MG63 (cell line): ENCODE data around the gene POP4. TPM values are rescaled to one million over a fixed set of nuclear protein-coding genes. Genes with fewer than 3 reads are reported as not detected.
A peak's percentile ranks its signal among the peaks of the same experiment; 100 is the strongest.

Experiments used
- DNase-seq: peaks from one replicate; pipeline ENCODE4 v3.0.0-alpha.2; 2020
- H3K27me3 ChIP-seq: fragments of 250-450 bp; sonication (Bioruptor Pico); 2 replicates; pipeline ENCODE4 v1.5.1; 2020; ENCODE audit warnings: mild to moderate bottlenecking, moderate library complexity
- H3K36me3 ChIP-seq: fragments of 250-450 bp; sonication (Bioruptor Pico); 2 replicates; pipeline ENCODE4 v1.5.1; 2020; ENCODE audit warnings: mild to moderate bottlenecking, moderate library complexity
- H3K4me3 ChIP-seq: fragments of 250-450 bp; sonication (Bioruptor Pico); 2 replicates; pipeline ENCODE4 v1.5.1; 2020; ENCODE audit warnings: mild to moderate bottlenecking, moderate library complexity
- H3K9me3 ChIP-seq: fragments of 250-450 bp; sonication (Bioruptor Pico); 2 replicates; pipeline ENCODE4 v1.5.1; 2020; ENCODE audit warnings: mild to moderate bottlenecking, moderate library complexity
- total RNA-seq: library from RNA; depleted of rRNA; stranded (reverse); fragments of >200 nt; shearing (Covaris generic); gene quantifications from 2 replicates; pipeline ENCODE4 v1.2.3, GENCODE V29; 2014; ENCODE audit warnings: low replicate concordance

POP4 gene
- total RNA-seq, 1 experiment from 2014 or later: 150 TPM

DNA sequence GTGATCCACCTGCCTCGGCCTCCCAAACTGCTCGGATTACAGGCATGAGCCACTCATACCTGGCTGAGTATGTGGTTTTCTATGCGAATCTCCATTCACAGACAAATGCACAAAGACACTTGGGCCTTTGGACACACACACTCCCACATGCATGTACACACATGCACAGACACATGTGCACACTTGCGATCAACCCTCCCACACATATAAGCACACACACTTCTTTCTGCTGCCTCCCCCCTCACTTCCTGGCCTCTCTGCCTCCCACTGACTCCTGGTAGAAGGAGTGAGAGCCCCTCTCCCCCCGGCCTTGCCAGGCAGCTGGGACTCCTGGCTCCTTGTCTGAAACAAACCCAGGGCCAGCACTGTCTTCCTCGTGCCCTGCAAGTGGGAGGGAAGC lies 29.9 kb downstream of the POP4 start:
- Histone ChIP-seq H3K9me3 (no peaks in the 10 kb centered on the region), H3K36me3 (no peaks in the 10 kb centered on the region), H3K27me3 (no peaks in the 10 kb centered on the region), H3K4me3 (no peak overlapping the region)
- no peak for DNase-seq

- Histone ChIP-seq H3K27me3 (no peaks in the 10 kb centered on the region), H3K36me3 (no peaks in the 10 kb centered on the region), H3K9me3 (no peaks in the 10 kb centered on the region), H3K4me3 (no peak overlapping the region)
- DNase-seq: no peak
Measured at GRCh38 chr19:29636553-29637360, 30.7 kb downstream of the POP4 start.

GRCh38 chr19:29639086-29639485 lies 33.0 kb downstream of the POP4 start:
- no peaks in the 10 kb centered on the region for H3K27me3 ChIP-seq
- H3K4me3 ChIP-seq: no peak overlapping the region
- no peaks in the 10 kb centered on the region for H3K9me3 ChIP-seq
- H3K36me3 ChIP-seq: no peaks in the 10 kb centered on the region
- no peak for DNase-seq

DNA sequence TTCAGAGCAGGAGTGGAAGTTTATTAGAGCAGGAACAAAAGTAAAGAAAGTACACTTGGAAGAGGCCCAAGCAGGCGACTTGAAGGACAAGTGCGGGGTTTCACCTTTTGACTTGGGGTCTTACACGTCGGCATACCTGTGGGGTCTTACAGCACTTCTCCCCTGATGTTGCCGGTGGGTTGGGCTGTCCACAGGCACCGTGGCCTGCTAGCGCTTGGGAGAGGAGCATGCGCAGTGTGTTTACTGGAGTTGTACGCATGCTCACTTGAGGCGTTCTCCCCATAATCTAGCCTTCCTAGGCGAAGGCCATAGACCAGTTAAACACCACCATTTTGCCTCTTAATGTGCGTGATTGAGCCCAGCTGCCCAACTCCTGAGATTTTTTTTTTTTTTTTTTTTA lies 34.1 kb downstream of the POP4 start:
- no peaks in the 10 kb centered on the region for H3K27me3 ChIP-seq
- no peak for DNase-seq
- no peaks in the 10 kb centered on the region for H3K36me3 ChIP-seq
- H3K9me3 ChIP-seq: no peaks in the 10 kb centered on the region
- H3K4me3 ChIP-seq: no peak overlapping the region

DNA sequence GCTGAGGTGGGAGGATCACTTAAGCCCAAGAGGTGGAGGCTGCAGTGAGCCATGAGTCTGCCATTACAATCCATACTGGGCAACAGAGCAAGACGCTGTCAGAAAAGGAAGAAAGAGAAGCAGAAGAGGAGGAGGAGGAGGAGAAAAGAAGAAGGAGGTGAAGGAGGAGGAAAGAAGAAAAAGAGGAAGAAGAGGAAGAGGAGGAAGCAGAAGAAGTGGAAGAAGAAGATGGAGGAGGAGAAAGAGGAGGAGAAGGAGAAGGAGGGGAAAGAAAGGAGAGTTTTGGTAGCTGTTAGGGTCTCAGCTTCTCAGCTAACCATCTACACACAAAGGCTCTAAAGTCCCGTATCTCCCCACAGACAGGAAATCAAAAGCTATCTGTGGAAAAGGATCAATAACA lies 35.5 kb downstream of the POP4 start:
- Histone ChIP-seq H3K9me3 (no peaks in the 10 kb centered on the region), H3K4me3 (no peak overlapping the region), H3K36me3 (no peaks in the 10 kb centered on the region), H3K27me3 (no peaks in the 10 kb centered on the region)
- DNase-seq: no peak

GRCh38 chr19:29643361-29643935 lies 37.4 kb downstream of the POP4 start:
- H3K27me3 ChIP-seq: no peaks in the 10 kb centered on the region
- H3K36me3 ChIP-seq: no peaks in the 10 kb centered on the region
- no peak overlapping the region for H3K4me3 ChIP-seq
- H3K9me3 ChIP-seq: no peaks in the 10 kb centered on the region
- no peak for DNase-seq

GRCh38 chr19:29644210-29644609 lies 38.1 kb downstream of the POP4 start:
- H3K9me3 ChIP-seq: no peaks in the 10 kb centered on the region
- no peak for DNase-seq
- no peak overlapping the region for H3K4me3 ChIP-seq

DNA sequence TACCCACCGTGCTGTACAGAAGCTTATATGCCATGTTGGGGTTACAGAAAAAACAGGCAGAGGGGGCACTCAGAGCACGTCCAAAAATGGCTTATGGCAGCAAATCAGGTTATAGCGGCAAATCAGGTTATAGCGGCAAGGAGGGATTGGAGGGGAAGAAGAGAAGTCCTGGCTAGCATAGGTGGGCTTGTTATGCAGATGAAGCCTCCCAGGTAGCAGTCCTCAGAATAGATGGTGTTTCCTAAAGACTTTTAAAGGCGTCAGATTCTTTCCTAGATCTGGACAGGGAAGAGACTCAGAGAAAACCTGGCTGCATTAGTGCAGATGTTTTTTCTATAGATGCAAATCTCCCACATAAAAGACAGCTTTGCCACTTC lies 39.4 kb downstream of the POP4 start:
- Histone ChIP-seq H3K27me3 (no peaks in the 10 kb centered on the region), H3K36me3 (no peaks in the 10 kb centered on the region), H3K4me3 (no peak overlapping the region), H3K9me3 (no peaks in the 10 kb centered on the region)
- DNase-seq: no peak

More at GRCh38 chr19:29644210-29644609, 38.1 kb downstream of the POP4 start:
- H3K36me3 ChIP-seq: no peaks in the 10 kb centered on the region
- H3K27me3 ChIP-seq: no peaks in the 10 kb centered on the region

- no peaks in the 10 kb centered on the region for H3K9me3 ChIP-seq
- DNase-seq: peak; percentile 64
- no peak overlapping the region for H3K4me3 ChIP-seq
- no peaks in the 10 kb centered on the region for H3K36me3 ChIP-seq
- no peaks in the 10 kb centered on the region for H3K27me3 ChIP-seq
Measured at GRCh38 chr19:29645911-29646310, 39.8 kb downstream of the POP4 start.

DNA sequence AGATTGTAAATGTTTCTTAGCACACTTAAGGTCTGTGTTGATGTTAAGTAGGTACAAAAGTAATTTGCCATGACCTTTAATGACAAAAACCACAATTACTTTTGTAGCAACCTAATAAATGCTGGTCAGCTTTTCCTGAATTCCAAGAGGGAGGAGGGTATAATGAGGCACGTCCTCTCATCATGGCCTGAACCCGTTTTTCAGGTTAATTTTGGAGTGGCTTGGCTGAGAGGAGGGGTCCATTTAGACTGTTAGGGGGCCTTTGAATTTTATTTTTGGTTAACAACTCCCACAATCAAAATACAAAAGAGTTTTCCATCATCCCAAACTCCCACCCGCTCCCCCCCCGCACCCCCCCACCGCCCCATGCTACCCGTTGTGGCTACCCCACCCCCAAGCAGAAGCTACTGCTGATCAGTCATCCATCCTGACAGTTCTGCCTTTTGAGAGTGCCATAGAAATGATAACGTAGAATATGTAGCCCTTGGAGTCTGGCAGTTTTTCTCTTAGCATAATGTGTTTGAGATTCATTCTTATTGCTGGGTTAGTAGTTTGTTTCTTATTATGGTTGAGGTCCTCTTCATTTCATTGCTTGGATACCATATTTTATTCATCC lies 44.8 kb downstream of the POP4 start:
- Histone ChIP-seq H3K27me3 (peaks cover 4% of the 10 kb centered on the region; the same call in 1 of the 2 replicates), H3K4me3 (no peak overlapping the region), H3K36me3 (no peaks in the 10 kb centered on the region), H3K9me3 (0 out of 2 replicates have a peak, but pooled peaks cover 4% of the 10 kb centered on the region)
- no peak for DNase-seq

- DNase-seq: no peak
- 0 out of 2 replicates have a peak, but pooled peaks cover 4% of the 10 kb centered on the region for H3K9me3 ChIP-seq
- H3K27me3 ChIP-seq: peaks cover 4% of the 10 kb centered on the region; the same call in 1 of the 2 replicates
Measured at GRCh38 chr19:29651622-29652394, 45.7 kb downstream of the POP4 start.

GRCh38 chr19:29653398-29653797 lies 47.3 kb downstream of the POP4 start:
- Histone ChIP-seq H3K36me3 (no peaks in the 10 kb centered on the region), H3K4me3 (no peak overlapping the region), H3K27me3 (peaks cover 4% of the 10 kb centered on the region; the same call in 1 of the 2 replicates), H3K9me3 (0 out of 2 replicates have a peak, but pooled peaks cover 4% of the 10 kb centered on the region)
- no peak for DNase-seq

More at GRCh38 chr19:29651622-29652394, 45.7 kb downstream of the POP4 start:
- H3K36me3 ChIP-seq: no peaks in the 10 kb centered on the region
- no peak overlapping the region for H3K4me3 ChIP-seq

- no peaks in the 10 kb centered on the region for H3K36me3 ChIP-seq
- peaks cover 4% of the 10 kb centered on the region; the same call in 1 of the 2 replicates for H3K27me3 ChIP-seq
- H3K9me3 ChIP-seq: 0 out of 2 replicates have a peak, but pooled peaks cover 4% of the 10 kb centered on the region
- no peak overlapping the region for H3K4me3 ChIP-seq
- no peak for DNase-seq
Measured at GRCh38 chr19:29655648-29656335, 49.7 kb downstream of the POP4 start.

DNA sequence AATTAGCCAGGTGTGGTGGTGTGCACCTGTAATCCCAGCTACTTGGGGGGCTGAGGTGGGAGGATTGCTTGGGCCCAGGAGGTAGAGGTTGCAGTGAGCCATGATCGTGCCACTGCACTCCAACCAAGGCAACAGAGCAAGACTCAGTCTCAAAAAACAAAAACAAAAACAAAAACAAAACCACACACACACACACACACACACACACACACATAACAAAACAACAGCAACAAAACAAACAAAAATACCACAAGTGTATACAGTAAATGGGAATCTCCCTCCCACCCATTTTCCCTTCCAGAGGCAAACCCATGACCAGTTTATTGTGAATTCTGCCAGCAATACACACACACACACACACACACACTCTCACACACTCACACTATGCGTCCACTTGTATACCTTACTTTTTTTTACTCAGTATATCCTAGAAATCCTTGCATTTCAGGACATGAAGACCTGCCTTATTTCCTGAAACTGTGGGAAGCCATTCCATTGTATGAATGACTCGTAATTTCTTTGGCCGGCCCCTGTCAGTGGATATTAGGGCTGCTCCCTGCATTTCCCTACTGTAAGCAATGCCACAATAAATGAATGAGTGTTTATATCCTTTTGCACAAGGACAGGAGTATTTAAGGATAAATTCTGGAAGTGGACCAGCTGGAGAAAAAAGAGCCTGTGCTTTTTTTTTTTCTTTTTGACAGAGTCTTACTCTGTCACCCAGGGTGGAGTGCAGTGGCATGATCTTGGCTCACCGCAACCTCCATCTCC lies 52.3 kb downstream of the POP4 start:
- H3K9me3 ChIP-seq: 0 out of 2 replicates have a peak, but pooled peaks cover 4% of the 10 kb centered on the region
- no peak overlapping the region for H3K4me3 ChIP-seq
- no peaks in the 10 kb centered on the region for H3K36me3 ChIP-seq
- no peaks in the 10 kb centered on the region for H3K27me3 ChIP-seq
- DNase-seq: peak; percentile 53

DNA sequence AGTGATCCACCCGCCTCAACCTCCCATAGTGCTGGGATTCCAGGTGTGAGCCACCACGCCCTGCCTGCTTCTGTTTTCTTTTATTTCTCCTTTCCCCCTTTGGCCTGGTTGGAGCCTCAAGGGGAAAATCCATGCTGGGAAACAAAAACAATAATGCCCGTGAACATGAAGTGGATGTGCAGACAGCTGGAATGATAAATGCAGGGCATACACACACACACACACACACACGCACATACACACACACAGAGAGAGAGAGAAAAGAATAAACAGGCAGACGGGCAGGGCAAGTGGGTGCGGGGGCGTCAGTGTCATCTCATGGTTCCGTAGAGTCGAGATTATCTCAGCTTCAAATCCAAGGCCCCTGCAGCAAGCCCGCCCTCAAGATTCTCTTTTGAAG lies 54.8 kb downstream of the POP4 start:
- Histone ChIP-seq H3K27me3 (no peaks in the 10 kb centered on the region), H3K36me3 (no peaks in the 10 kb centered on the region)
- DNase-seq: no peak

DNA sequence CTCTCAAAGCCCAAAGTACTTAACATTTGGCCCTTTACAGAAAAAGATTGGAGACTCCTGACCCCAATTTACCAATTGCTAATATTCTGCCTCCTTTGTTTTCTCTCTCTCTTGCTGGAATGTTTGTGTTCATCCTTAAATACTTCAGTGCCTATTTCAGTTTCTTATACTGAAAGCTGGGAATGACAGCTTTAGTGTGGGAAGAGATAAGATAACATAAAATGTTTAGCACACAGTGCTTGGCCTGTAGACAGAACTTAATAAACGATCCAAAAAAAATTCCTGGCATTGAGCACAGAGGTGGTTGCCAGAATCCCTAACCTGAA lies 56.2 kb downstream of the POP4 start:
- Histone ChIP-seq H3K9me3 (no peaks in the 10 kb centered on the region), H3K4me3 (peak overlapping the region; percentile 12), H3K36me3 (peaks cover 4% of the 10 kb centered on the region), H3K27me3 (no peaks in the 10 kb centered on the region)
- DNase-seq: no peak

More for the DNA sequence above, 54.8 kb downstream of the POP4 start:
- no peak overlapping the region for H3K4me3 ChIP-seq
- H3K9me3 ChIP-seq: no peaks in the 10 kb centered on the region
